Measurements from ENCODE around the gene VGLL4. TPM values are rescaled to one million over a fixed set of nuclear protein-coding genes. Genes with fewer than 3 reads are reported as not detected.

The VGLL4 gene
- total and polyA plus RNA-seq, 2 of the 4 experiments (the other 2 are of a cell fraction) = 26.2 to 35.4 TPM

- TF ChIP-seq CEBPB (IDR thresholded peaks at IDR 0.05; ENCODE audit: low read depth, low read length) = peak; percentile 17; the same call in 1 of the 2 replicates
- TF ChIP-seq MAFK (IDR thresholded peaks at IDR 0.05; ENCODE audit: low read depth, low read length) = peak; percentile 54; the same call in 1 of the 2 replicates
- TF ChIP-seq RAD21 (IDR thresholded peaks at IDR 0.05; ENCODE audit: low read length) = peak; percentile 29
- no peak for TF ChIP-seq SMC3 (IDR thresholded peaks at IDR 0.05; ENCODE audit: low read depth, low read length)
- Histone ChIP-seq H3K27me3 (ENCODE audit: control insufficient read depth, insufficient read depth, low read length) (no peaks in the 10 kb centered on the region), H2BK5ac (ENCODE audit: low read depth, low read length, poor library complexity, severe bottlenecking) (peak overlapping the region; percentile 73), H3K36me3 (ENCODE audit: control insufficient read depth, insufficient read depth, low read length) (no peaks in the 10 kb centered on the region), H3K4me3 (ENCODE audit: insufficient read depth, low read depth, low read length) (no peak overlapping the region), H3K18ac (ENCODE audit: low read depth, low read length) (peak overlapping the region; percentile 17; the same call in 1 of the 2 replicates), H3K9ac (ENCODE audit: low read depth, low read length) (no peak overlapping the region), H3K79me1 (ENCODE audit: low read depth in 1 of 2, low read length in 2 of 2) (peaks cover 9 to 26% of the 10 kb centered on the region in 2 experiments), H2BK120ac (ENCODE audit: low read depth, low read length) (peak overlapping the region; percentile 89), H3K9me1 (ENCODE audit: insufficient read depth, low read length) (peaks cover 15% of the 10 kb centered on the region), H3K4me1 (ENCODE audit: control insufficient read depth, insufficient read depth, low read length) (peaks cover 13% of the 10 kb centered on the region), H3K23ac (ENCODE audit: low read depth, low read length) (peak overlapping the region; percentile 77; the same call in 1 of the 2 replicates), H3K14ac (replicated peaks; ENCODE audit: low read depth, low read length) (peak overlapping the region; percentile 75), H3K4ac (ENCODE audit: low read depth, low read length) (peak overlapping the region; percentile 87), H2BK15ac (ENCODE audit: low read depth, low read length) (peak overlapping the region; percentile 72), H4K91ac (ENCODE audit: insufficient read depth, low read depth, low read length) (peak overlapping the region; percentile 40), H2AK9ac (replicated peaks; ENCODE audit: low read depth, low read length, poor library complexity) (peak overlapping the region; percentile 7), H4K20me1 (ENCODE audit: insufficient read depth, low read length) (peaks cover 1% of the 10 kb centered on the region; the same call in 1 of the 2 replicates), H2BK20ac (ENCODE audit: low read depth, low read length) (peak overlapping the region; percentile 87), H3K56ac (ENCODE audit: extremely low read depth, insufficient read depth, low read length) (peak overlapping the region; percentile 29; the same call in 1 of the 2 replicates), H3K9me3 (ENCODE audit: control insufficient read depth, insufficient read depth, low read length) (no peaks in the 10 kb centered on the region), H4K5ac (ENCODE audit: low read depth, low read length) (no peak overlapping the region), H3K27ac (ENCODE audit: insufficient read depth, low read length) (peak overlapping the region; percentile 1; the same call in 1 of the 2 replicates), H2AK5ac (ENCODE audit: low read depth, low read length) (peak overlapping the region; percentile 82; the same call in 1 of the 2 replicates), H3K4me2 (ENCODE audit: low read depth, low read length) (peak overlapping the region; percentile 21; the same call in 1 of the 2 replicates), H2AFZ (replicated peaks; ENCODE audit: low read length, poor library complexity) (peak overlapping the region; percentile 74), H4K8ac (ENCODE audit: low read depth in 2 of 2, low read length in 2 of 2) (peak overlapping the region; percentile 2 to 77; a peak in 3 of 4 replicates)
- 0% methylated on average over 1 of the region's 7 CpGs; no CpG with 5 or more reads in 1 of the 2 experiments for WGBS, 2 experiments (ENCODE audit: extremely low coverage in 2 of 2, insufficient read length in 1 of 2)
- in situ Hi-C loops (cut with MboI; ENCODE audit: low sequenced_read_pairs) = no loop called here
- ChIA-PET CTCF (interaction anchor here (0.6 kb wide), 1 partner anchor 279 kb away, joined by 3 read pairs; no protein-coding TSS in a partner anchor), POLR2A (ENCODE audit: unreplicated experiment) (no interaction called here)
- intact Hi-C loops (cut with micrococcal nuclease) = no loop called here
- dilution Hi-C loops (cut with HindIII; ENCODE audit: low sequenced_read_pairs, unreplicated experiment) = no loop called here
- DNase-seq (peak; percentile 92), ATAC-seq (ENCODE audit: low read depth) (peak; percentile 95)
- no TSS peak for BruUV-seq (replicated peaks)
Observed at GRCh38 chr3:11514191-11514821, 129.4 kb downstream of the VGLL4 start.

All from IMR-90 (cell line).